OCI-LY7 (cell line): ENCODE data around the gene RBM47. TPM values are rescaled to one million over a fixed set of nuclear protein-coding genes. Genes with fewer than 3 reads are reported as not detected.

ENCODE experiments used
- BruUV-seq: library from RNA; stranded (reverse); fragments of 400-500 nt; replicated peaks from 2 replicates; lab custom pipeline; 2021; lab: Mats Ljungman, UMichigan
- CTCF ChIA-PET: fragments of 300-600 bp; sonication (Branson Sonifier 250); formaldehyde crosslinking; loops from one replicate; lab custom pipeline; 2022; ENCODE audit warnings: antibody characterized with exemption; ENCODE audit not compliant: unreplicated experiment; lab: Charles Lee
- POLR2A ChIA-PET: fragments of 300-600 bp; sonication (Branson Sonifier 250); formaldehyde crosslinking; loops from one replicate; lab custom pipeline; 2022; ENCODE audit warnings: antibody characterized with exemption; lab: Charles Lee
- DNase-seq: peaks from one replicate; pipeline ENCODE4 v3.0.0-alpha.2; 2015; ENCODE audit warnings: low spot score
- H2AFZ ChIP-seq: fragments of 200-600 bp; sonication (generic), shearing (Covaris generic); 2 replicates; pipeline ENCODE4 v1.6.1; 2014; ENCODE audit warnings: mild to moderate bottlenecking, antibody characterized with exemption, low read length, moderate library complexity
- H3K27ac ChIP-seq: fragments of 200-600 bp; sonication (generic); 2 replicates; pipeline ENCODE4 v1.5.1; 2014; ENCODE audit warnings: mixed run types, low read depth, mild to moderate bottlenecking, moderate library complexity, low read length, inconsistent platforms; ENCODE audit not compliant: poor library complexity, severe bottlenecking
- H3K36me3 ChIP-seq: fragments of 200-600 bp; sonication (generic); 2 replicates; pipeline ENCODE4 v1.6.1; 2014; ENCODE audit warnings: mild to moderate bottlenecking, antibody characterized with exemption, low read length, moderate library complexity, mixed read lengths; ENCODE audit not compliant: insufficient read depth
- H3K4me1 ChIP-seq: fragments of 200-600 bp; sonication (generic); 2 replicates; pipeline ENCODE4 v1.5.1; 2014; ENCODE audit warnings: mild to moderate bottlenecking, low read length; ENCODE audit not compliant: insufficient read depth, poor library complexity, severe bottlenecking
- H3K4me2 ChIP-seq: fragments of 200-600 bp; sonication (generic); 2 replicates; pipeline ENCODE4 v1.6.1; 2014; ENCODE audit warnings: mild to moderate bottlenecking, low read length
- H3K4me3 ChIP-seq: fragments of 200-600 bp; sonication (generic); 2 replicates; pipeline ENCODE4 v1.5.1; 2014; ENCODE audit warnings: mild to moderate bottlenecking, low read depth, low read length; ENCODE audit not compliant: poor library complexity, severe bottlenecking
- H3K79me2 ChIP-seq: fragments of 200-600 bp; sonication (generic); 2 replicates; pipeline ENCODE4 v1.6.1; 2016; ENCODE audit warnings: low read depth, mild to moderate bottlenecking, low read length, moderate library complexity, mixed read lengths; ENCODE audit not compliant: insufficient read depth
- H3K9me2 ChIP-seq: fragments of 200-600 bp; sonication (generic); 2 replicates; pipeline ENCODE4 v1.6.1; 2016; ENCODE audit warnings: mild to moderate bottlenecking, low read length, mixed read lengths; ENCODE audit not compliant: insufficient read depth
- H3K9me3 ChIP-seq: fragments of 200-600 bp; sonication (generic); 2 replicates; pipeline ENCODE4 v1.6.1; 2014; ENCODE audit warnings: mild to moderate bottlenecking, mixed run types, low read length, mixed read lengths
- H4K20me1 ChIP-seq: fragments of 200-600 bp; sonication (generic); 2 replicates; pipeline ENCODE4 v1.6.1; 2014; ENCODE audit warnings: mild to moderate bottlenecking, antibody characterized with exemption, low read length, moderate library complexity, mixed read lengths; ENCODE audit not compliant: insufficient read depth
- CTCF ChIP-seq: fragments of 200-600 bp; sonication (generic); conservative IDR thresholded peaks from 2 replicates; pipeline ENCODE4 v1.5.1; 2014; ENCODE audit warnings: mild to moderate bottlenecking, antibody characterized with exemption, low read length, moderate library complexity, mixed read lengths
- EZH2phosphoT487 ChIP-seq: fragments of 200-600 bp; sonication (generic); IDR thresholded peaks from 2 replicates; pipeline ENCODE4 v1.6.1; 2018; ENCODE audit warnings: low read depth, borderline replicate concordance, mild to moderate bottlenecking, mixed run types, antibody characterized with exemption, low read length, moderate library complexity, mixed read lengths
- intact Hi-C: fragments of 100-400 bp; cut with micrococcal nuclease; formaldehyde crosslinking; loops from one replicate; pipeline ENCODE4 v1.10.0; 2022; ENCODE audit not compliant: unreplicated experiment
- total RNA-seq, 2 experiments: library from RNA; depleted of rRNA in 1 of 2; stranded (reverse); fragments of >200 nt in 1 of 2; shearing (Covaris generic) in 1 of 2; gene quantifications; 2 replicates each; pipeline ENCODE4 v1.2.3, GENCODE V29; 2014 to 2022

Gene RBM47
- total RNA-seq, 2 experiments from 2014 or later = 5.3 to 14.2 TPM

- Histone ChIP-seq H4K20me1 (no peaks in the 10 kb centered on the region), H3K4me3 (no peak overlapping the region), H3K9me2 (no peaks in the 10 kb centered on the region), H3K36me3 (no peaks in the 10 kb centered on the region; the same call in 1 of the 2 replicates), H3K4me2 (no peak overlapping the region), H3K4me1 (peaks cover 10% of the 10 kb centered on the region), H3K79me2 (no peaks in the 10 kb centered on the region), H3K9me3 (peaks cover 10% of the 10 kb centered on the region; the same call in 1 of the 2 replicates), H3K27ac (no peak overlapping the region), H2AFZ (no peak overlapping the region)
- ChIA-PET CTCF (no interaction called here), POLR2A (interaction anchor here (0.7 to 1.1 kb wide), 2 partner anchors 18 to 151 kb away, joined by 3 read pairs; no protein-coding TSS in a partner anchor)
- BruUV-seq = no TSS peak
- no peak for DNase-seq
- intact Hi-C loops = no loop called here
- TF ChIP-seq CTCF (no peak), EZH2phosphoT487 (no peak)
Observed at GRCh38 chr4:40482985-40483647, 146.5 kb downstream of the RBM47 start.

- Histone ChIP-seq H2AFZ (no peak overlapping the region), H3K4me3 (no peak overlapping the region), H3K9me3 (peaks cover 10% of the 10 kb centered on the region; the same call in 1 of the 2 replicates), H3K79me2 (no peaks in the 10 kb centered on the region), H3K27ac (no peak overlapping the region), H3K4me2 (no peak overlapping the region), H3K4me1 (peaks cover 10% of the 10 kb centered on the region), H3K9me2 (no peaks in the 10 kb centered on the region), H4K20me1 (no peaks in the 10 kb centered on the region), H3K36me3 (no peaks in the 10 kb centered on the region; the same call in 1 of the 2 replicates)
- no TSS peak for BruUV-seq
- DNase-seq = no peak
- CTCF ChIA-PET = interaction anchor here (0.6 kb wide), 1 partner anchor 8 kb away, joined by 3 read pairs; no protein-coding TSS in a partner anchor
- intact Hi-C loops = no loop called here
- POLR2A ChIA-PET = no interaction called here
- TF ChIP-seq CTCF (no peak), EZH2phosphoT487 (no peak)
Observed at GRCh38 chr4:40481977-40482376, 147.7 kb downstream of the RBM47 start.

- Histone ChIP-seq H3K4me3 (no peak overlapping the region), H3K36me3 (no peaks in the 10 kb centered on the region; the same call in 1 of the 2 replicates), H3K79me2 (no peaks in the 10 kb centered on the region), H2AFZ (no peak overlapping the region), H3K4me2 (no peak overlapping the region), H3K9me3 (no peaks in the 10 kb centered on the region), H3K27ac (no peak overlapping the region), H3K4me1 (peaks cover 5% of the 10 kb centered on the region), H4K20me1 (no peaks in the 10 kb centered on the region), H3K9me2 (no peaks in the 10 kb centered on the region)
- intact Hi-C loops = no loop called here
- CTCF ChIA-PET = no interaction called here
- TF ChIP-seq EZH2phosphoT487 (no peak), CTCF (no peak)
- DNase-seq = no peak
- no TSS peak for BruUV-seq
- POLR2A ChIA-PET = interaction anchor here (0.6 to 1.3 kb wide), 3 partner anchors 11 to 762 kb away, joined by 3 read pairs; no protein-coding TSS in a partner anchor
Observed at GRCh38 chr4:40480291-40480690, 149.4 kb downstream of the RBM47 start.
